Mammary epithelial cell (primary cell): ENCODE data around the gene ACOT13.

Source experiments
- CTCF ChIP-seq, 2 donors: IDR thresholded peaks in 1 of 2; conservative IDR thresholded peaks in 1 of 2; 2 replicates each; pipeline ENCODE4 v1.5.1; 2011 to 2012; ENCODE audit warnings: inconsistent platforms in 2 of 2, low read length in 2 of 2, mild to moderate bottlenecking in 2 of 2, control low read depth in 1 of 2, low read depth in 1 of 2; ENCODE audit not compliant: insufficient read depth in 1 of 2; ENCODE audit errors: extremely low read depth in 1 of 2
- EZH2 ChIP-seq: IDR thresholded peaks from 2 replicates; pipeline ENCODE4 v1.6.1; 2012; ENCODE audit warnings: low read length, inconsistent platforms, borderline replicate concordance

- TF ChIP-seq CTCF (conservative IDR thresholded peaks at IDR 0.05 in 1 of 2, IDR thresholded peaks at IDR 0.05 in 1 of 2; ENCODE audit: extremely low read depth in 1 of 2, insufficient read depth in 1 of 2, low read depth in 1 of 2, low read length in 2 of 2) (no peak), EZH2 (no peak)
These were observed 6.8 kb upstream of the ACOT13 start for GRCh38 chr6:24660105-24660504.
